Dendritic cell treated with granulocyte-macrophage colony-stimulating factor and Interleukin-4, amounts not matched to agents 40 ng/mL and 50 ng/mL, for 4 days (primary cell): Measurements from ENCODE around the gene F2RL1.

Experiments
- H3K27ac Mint-ChIP-seq: one replicate; pipeline ENCODE4 v1.8.0; 2022; ENCODE audit warnings: mild to moderate bottlenecking, mixed read lengths
- H3K27me3 Mint-ChIP-seq: one replicate; pipeline ENCODE4 v1.8.0; 2022; ENCODE audit warnings: mild to moderate bottlenecking, mixed read lengths
- H3K36me3 Mint-ChIP-seq: one replicate; pipeline ENCODE4 v1.8.0; 2022; ENCODE audit warnings: low read depth, mixed read lengths
- H3K4me1 Mint-ChIP-seq: one replicate; pipeline ENCODE4 v1.8.0; 2022; ENCODE audit warnings: low read depth, mixed read lengths
- H3K4me3 Mint-ChIP-seq: one replicate; pipeline ENCODE4 v1.8.0; 2022; ENCODE audit warnings: mild to moderate bottlenecking, moderate library complexity, mixed read lengths
- H3K9me3 Mint-ChIP-seq: one replicate; pipeline ENCODE4 v1.8.0; 2022; ENCODE audit warnings: mixed read lengths
- intact Hi-C: fragments of 100-400 bp; cut with micrococcal nuclease; formaldehyde crosslinking; loops from one replicate; pipeline ENCODE4 v1.15.0; 2022

Gene F2RL1

GRCh38 chr5:76867038-76867437 lies 48.2 kb downstream of the F2RL1 start:
- no peaks in the 10 kb centered on the region for H3K4me1 Mint-ChIP-seq
- intact Hi-C loops = loop anchor here (5.0 kb wide), 1 partner anchor 210 kb away; no protein-coding TSS in a partner anchor
- no peaks in the 10 kb centered on the region for H3K9me3 Mint-ChIP-seq

DNA sequence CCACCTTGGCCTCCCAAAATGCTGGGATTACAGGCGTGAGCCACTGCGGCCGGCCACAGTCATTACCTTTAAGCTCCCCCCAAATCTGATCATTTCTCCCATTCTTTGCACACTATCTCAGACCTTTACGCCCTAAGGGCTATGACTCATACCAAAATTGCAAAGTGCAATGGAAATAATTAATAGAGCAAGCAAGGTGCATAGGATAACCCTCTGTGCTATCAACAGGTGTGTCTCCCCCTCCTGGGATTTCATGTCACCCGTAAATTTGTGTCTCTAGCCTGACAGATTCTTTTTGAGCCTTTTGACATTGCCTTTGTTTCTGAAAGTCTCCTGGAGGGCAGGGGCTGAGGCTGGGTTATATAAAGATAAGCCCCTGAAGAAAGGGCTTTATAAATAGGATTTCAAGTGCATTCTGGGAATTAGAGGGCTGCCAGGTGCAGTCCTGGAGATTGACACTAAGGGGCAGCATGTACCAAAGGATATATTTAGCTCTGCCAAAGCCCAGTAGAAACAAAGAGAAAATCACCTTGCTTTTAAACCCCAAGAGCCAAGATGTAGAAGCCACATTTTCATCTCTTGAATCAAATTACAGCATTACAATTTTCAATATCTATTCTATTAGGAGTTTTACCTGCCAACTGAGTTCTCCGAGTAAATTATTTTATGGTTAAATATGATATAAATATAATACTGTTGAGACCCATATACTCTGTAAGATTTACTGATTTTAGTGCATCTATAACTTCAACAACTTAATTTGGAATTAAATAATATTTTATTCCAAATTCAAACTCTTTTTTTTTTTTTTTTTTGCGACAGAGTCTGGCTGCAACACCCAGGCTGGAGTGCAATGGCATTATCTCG lies 49.2 kb downstream of the F2RL1 start:
- Mint-ChIP-seq H3K27me3 (no peaks in the 10 kb centered on the region), H3K36me3 (no peaks in the 10 kb centered on the region), H3K4me3 (no peak overlapping the region), H3K27ac (no peak overlapping the region), H3K4me1 (no peaks in the 10 kb centered on the region), H3K9me3 (no peaks in the 10 kb centered on the region)
- intact Hi-C loops = loop anchor here (1.0 to 5.0 kb wide), 2 partner anchors 148 to 209 kb away; no protein-coding TSS in a partner anchor

More at GRCh38 chr5:76867038-76867437, 48.2 kb downstream of the F2RL1 start:
- no peak overlapping the region for H3K4me3 Mint-ChIP-seq
- H3K27me3 Mint-ChIP-seq = no peaks in the 10 kb centered on the region
- no peak overlapping the region for H3K27ac Mint-ChIP-seq
- H3K36me3 Mint-ChIP-seq = no peaks in the 10 kb centered on the region

DNA sequence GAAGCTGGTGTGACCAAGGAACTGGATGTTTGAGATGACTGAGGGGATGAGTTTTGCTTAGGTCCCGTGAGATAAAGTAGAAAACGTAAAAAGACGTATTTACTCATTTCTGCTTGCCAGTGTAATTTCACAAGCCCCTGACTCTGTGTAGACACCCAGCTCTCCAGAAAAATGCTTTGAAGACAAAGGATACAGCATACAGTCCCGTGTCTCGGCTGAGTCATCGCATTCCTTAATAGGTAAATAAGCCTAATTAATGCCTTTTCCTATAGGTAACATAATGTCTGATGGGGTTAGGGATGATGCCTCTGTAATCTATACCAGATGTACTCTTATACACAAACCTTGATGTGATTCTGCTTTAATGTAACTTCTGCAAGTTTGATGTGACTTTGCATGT lies 51.2 kb downstream of the F2RL1 start:
- H3K36me3 Mint-ChIP-seq = no peaks in the 10 kb centered on the region
- H3K4me3 Mint-ChIP-seq = no peak overlapping the region
- peaks cover 15% of the 10 kb centered on the region for H3K4me1 Mint-ChIP-seq
- H3K27ac Mint-ChIP-seq = no peak overlapping the region
- H3K27me3 Mint-ChIP-seq = no peaks in the 10 kb centered on the region
- intact Hi-C loops = no loop called here
- no peaks in the 10 kb centered on the region for H3K9me3 Mint-ChIP-seq

DNA sequence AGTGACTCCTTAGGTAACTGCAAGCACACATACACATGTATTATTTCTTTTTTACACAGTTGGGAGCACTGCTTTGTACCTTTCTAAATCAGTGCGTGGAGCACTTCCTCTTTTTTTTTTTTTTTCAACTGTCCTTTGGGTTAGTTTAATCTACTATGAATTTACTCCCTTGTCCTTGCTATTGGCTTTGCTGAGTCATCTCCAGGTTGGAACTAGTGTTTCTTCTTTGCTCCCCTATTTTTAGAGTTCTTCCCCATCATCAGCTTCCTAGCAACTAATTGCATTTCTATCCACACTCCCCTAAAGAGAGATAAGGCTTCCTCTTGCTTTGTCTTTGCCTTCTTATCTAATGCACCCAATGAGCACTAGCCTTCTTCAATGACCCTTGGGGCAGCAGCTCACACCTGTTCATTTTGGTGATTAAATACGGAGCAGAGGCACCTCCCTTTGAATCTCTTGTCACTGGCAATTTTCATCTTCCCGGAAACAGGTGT lies 55.3 kb downstream of the F2RL1 start:
- H3K36me3 Mint-ChIP-seq = no peaks in the 10 kb centered on the region
- no peaks in the 10 kb centered on the region for H3K9me3 Mint-ChIP-seq
- H3K4me1 Mint-ChIP-seq = peaks cover 21% of the 10 kb centered on the region
- H3K4me3 Mint-ChIP-seq = no peak overlapping the region
- peak overlapping the region; percentile 20 for H3K27ac Mint-ChIP-seq
- no peaks in the 10 kb centered on the region for H3K27me3 Mint-ChIP-seq
- intact Hi-C loops = no loop called here
